Measurements from ENCODE around the gene IL6. TPM values are rescaled to one million over a fixed set of nuclear protein-coding genes. Genes with fewer than 3 reads are reported as not detected.
"Not testable (repeated sequence)": the region's sequence is repeated elsewhere in the genome, so short reads cannot be mapped to it uniquely, and the experiment has no call there.

Gene IL6
- total and polyA plus RNA-seq, 9 donors: 0.18 to 0.44 (median 0.31) TPM; not detected in 2

GRCh38 chr7:22703978-22704610, 22.9 kb upstream of the IL6 start:
- H3K4me1 ChIP-seq (ENCODE audit: control insufficient read depth, insufficient read depth, low read length); DNase-seq; H3K27ac ChIP-seq (ENCODE audit: low read length); H3K27me3 ChIP-seq (ENCODE audit: control insufficient read depth, insufficient read depth, low read length); H3K4me3 ChIP-seq (ENCODE audit: low read length); H3K9me3 ChIP-seq (replicated peaks; ENCODE audit: control insufficient read depth, low read depth, low read length); H3K36me3 ChIP-seq (ENCODE audit: control insufficient read depth, insufficient read depth, low read length): not testable (repeated sequence)
- WGBS (ENCODE audit: insufficient coverage): 89% methylated on average over 14 of the region's 17 CpGs

GRCh38 chr7:22704722-22705121, 22.3 kb upstream of the IL6 start:
- not testable (repeated sequence) for H3K4me3 ChIP-seq (ENCODE audit: low read length); DNase-seq; H3K36me3 ChIP-seq (ENCODE audit: control insufficient read depth, insufficient read depth, low read length); H3K27me3 ChIP-seq (ENCODE audit: control insufficient read depth, insufficient read depth, low read length); H3K9me3 ChIP-seq (replicated peaks; ENCODE audit: control insufficient read depth, low read depth, low read length); H3K27ac ChIP-seq (ENCODE audit: low read length); H3K4me1 ChIP-seq (ENCODE audit: control insufficient read depth, insufficient read depth, low read length)
- 69% methylated on average over 6 of the region's 6 CpGs for WGBS (ENCODE audit: insufficient coverage)

GRCh38 chr7:22705874-22706273, 21.1 kb upstream of the IL6 start:
- H3K4me1 ChIP-seq (ENCODE audit: control insufficient read depth, insufficient read depth, low read length); DNase-seq; H3K27me3 ChIP-seq (ENCODE audit: control insufficient read depth, insufficient read depth, low read length); H3K4me3 ChIP-seq (ENCODE audit: low read length); H3K27ac ChIP-seq (ENCODE audit: low read length); H3K9me3 ChIP-seq (replicated peaks; ENCODE audit: control insufficient read depth, low read depth, low read length); H3K36me3 ChIP-seq (ENCODE audit: control insufficient read depth, insufficient read depth, low read length): not testable (repeated sequence)
- WGBS (ENCODE audit: insufficient coverage): 83% methylated on average over 6 of the region's 7 CpGs

GRCh38 chr7:22707026-22707691, 19.8 kb upstream of the IL6 start:
- H3K4me1 ChIP-seq (ENCODE audit: control insufficient read depth, insufficient read depth, low read length); DNase-seq; H3K9me3 ChIP-seq (replicated peaks; ENCODE audit: control insufficient read depth, low read depth, low read length); H3K4me3 ChIP-seq (ENCODE audit: low read length); H3K27ac ChIP-seq (ENCODE audit: low read length); H3K36me3 ChIP-seq (ENCODE audit: control insufficient read depth, insufficient read depth, low read length); H3K27me3 ChIP-seq (ENCODE audit: control insufficient read depth, insufficient read depth, low read length): not testable (repeated sequence)
- 68% methylated on average over 4 of the region's 6 CpGs for WGBS (ENCODE audit: insufficient coverage)

- WGBS (ENCODE audit: insufficient coverage): no CpG with 5 or more reads among the region's 4 CpGs
- H3K4me3 ChIP-seq (ENCODE audit: low read length); H3K27me3 ChIP-seq (ENCODE audit: control insufficient read depth, insufficient read depth, low read length); DNase-seq; H3K9me3 ChIP-seq (replicated peaks; ENCODE audit: control insufficient read depth, low read depth, low read length); H3K4me1 ChIP-seq (ENCODE audit: control insufficient read depth, insufficient read depth, low read length); H3K36me3 ChIP-seq (ENCODE audit: control insufficient read depth, insufficient read depth, low read length); H3K27ac ChIP-seq (ENCODE audit: low read length): not testable (repeated sequence)
Observed at GRCh38 chr7:22708214-22708613, 18.8 kb upstream of the IL6 start.

GRCh38 chr7:22708677-22709061, 18.3 kb upstream of the IL6 start:
- no CpG with 5 or more reads among the region's 9 CpGs for WGBS (ENCODE audit: insufficient coverage)
- not testable (repeated sequence) for H3K27me3 ChIP-seq (ENCODE audit: control insufficient read depth, insufficient read depth, low read length); H3K4me3 ChIP-seq (ENCODE audit: low read length); H3K36me3 ChIP-seq (ENCODE audit: control insufficient read depth, insufficient read depth, low read length); DNase-seq; H3K27ac ChIP-seq (ENCODE audit: low read length); H3K4me1 ChIP-seq (ENCODE audit: control insufficient read depth, insufficient read depth, low read length); H3K9me3 ChIP-seq (replicated peaks; ENCODE audit: control insufficient read depth, low read depth, low read length)

- H3K4me3 ChIP-seq (ENCODE audit: low read length); H3K4me1 ChIP-seq (ENCODE audit: control insufficient read depth, insufficient read depth, low read length); H3K27ac ChIP-seq (ENCODE audit: low read length); H3K36me3 ChIP-seq (ENCODE audit: control insufficient read depth, insufficient read depth, low read length); H3K27me3 ChIP-seq (ENCODE audit: control insufficient read depth, insufficient read depth, low read length); DNase-seq; H3K9me3 ChIP-seq (replicated peaks; ENCODE audit: control insufficient read depth, low read depth, low read length): not testable (repeated sequence)
- 73% methylated on average over 10 of the region's 14 CpGs for WGBS (ENCODE audit: insufficient coverage)
Observed at GRCh38 chr7:22709062-22709829, 17.8 kb upstream of the IL6 start.

GRCh38 chr7:22709857-22710256, 17.1 kb upstream of the IL6 start:
- WGBS (ENCODE audit: insufficient coverage): 100% methylated on average over 1 of the region's 4 CpGs

GRCh38 chr7:22712999-22713398, 14.0 kb upstream of the IL6 start:
- Histone ChIP-seq H3K4me1 (ENCODE audit: control insufficient read depth, insufficient read depth, low read length) (peaks cover 5% of the 10 kb centered on the region), H3K9me3 (replicated peaks; ENCODE audit: control insufficient read depth, low read depth, low read length) (no peaks in the 10 kb centered on the region), H3K4me3 (ENCODE audit: low read length) (no peak overlapping the region), H3K27ac (ENCODE audit: low read length) (no peak overlapping the region), H3K27me3 (ENCODE audit: control insufficient read depth, insufficient read depth, low read length) (no peaks in the 10 kb centered on the region), H3K36me3 (ENCODE audit: control insufficient read depth, insufficient read depth, low read length) (no peaks in the 10 kb centered on the region)
- DNase-seq: no peak
- no CpG with 5 or more reads among the region's 1 CpG for WGBS (ENCODE audit: insufficient coverage)

More at GRCh38 chr7:22709857-22710256, 17.1 kb upstream of the IL6 start:
- no peak overlapping the region for H3K27ac ChIP-seq (ENCODE audit: low read length)
- no peaks in the 10 kb centered on the region for H3K36me3 ChIP-seq (ENCODE audit: control insufficient read depth, insufficient read depth, low read length)
- no peak for DNase-seq
- no peaks in the 10 kb centered on the region for H3K27me3 ChIP-seq (ENCODE audit: control insufficient read depth, insufficient read depth, low read length)
- no peak overlapping the region for H3K4me3 ChIP-seq (ENCODE audit: low read length)
- no peaks in the 10 kb centered on the region for H3K9me3 ChIP-seq (replicated peaks; ENCODE audit: control insufficient read depth, low read depth, low read length)
- H3K4me1 ChIP-seq (ENCODE audit: control insufficient read depth, insufficient read depth, low read length): no peaks in the 10 kb centered on the region

- WGBS (ENCODE audit: insufficient coverage): no CpG with 5 or more reads among the region's 1 CpG
- no peak for DNase-seq
- peaks cover 8% of the 10 kb centered on the region for H3K4me1 ChIP-seq (ENCODE audit: control insufficient read depth, insufficient read depth, low read length)
- no peaks in the 10 kb centered on the region for H3K27me3 ChIP-seq (ENCODE audit: control insufficient read depth, insufficient read depth, low read length)
- no peaks in the 10 kb centered on the region for H3K36me3 ChIP-seq (ENCODE audit: control insufficient read depth, insufficient read depth, low read length)
- H3K9me3 ChIP-seq (replicated peaks; ENCODE audit: control insufficient read depth, low read depth, low read length): no peaks in the 10 kb centered on the region
- H3K4me3 ChIP-seq (ENCODE audit: low read length): no peak overlapping the region
- no peak overlapping the region for H3K27ac ChIP-seq (ENCODE audit: low read length)
Observed at GRCh38 chr7:22713463-22713862, 13.5 kb upstream of the IL6 start.
